ENCODE data around the gene PTGER3. TPM values are rescaled to one million over a fixed set of nuclear protein-coding genes. Genes with fewer than 3 reads are reported as not detected.

PTGER3 gene
- 1.7 TPM for polyA plus RNA-seq (2013, experiment 1 of 2; ENCODE audit: insufficient read length)
- polyA plus RNA-seq (2013, experiment 2 of 2; ENCODE audit: insufficient read length), result 1.7 TPM

GRCh38 chr1:71047635-71048607 is at the start of gene PTGER3:
Gene PTGER3 (minus strand): TSS chr1:71047816. CDS start chr1:71047577, 239 bp downstream.
- peak; percentile 44 for DNase-seq

- DNase-seq, result no peak
These were observed 47.3 kb upstream of the PTGER3 start for GRCh38 chr1:71094913-71095312.

- peak; percentile 20 for DNase-seq
These were observed 46.3 kb upstream of the PTGER3 start for GRCh38 chr1:71093938-71094337.

GRCh38 chr1:71089536-71090270 is 42.1 kb upstream of the PTGER3 start:
- DNase-seq, result peak; percentile 89

GRCh38 chr1:71088645-71089287 is 41.1 kb upstream of the PTGER3 start:
- no peak for DNase-seq

GRCh38 chr1:71087713-71088112 is 40.1 kb upstream of the PTGER3 start:
- DNase-seq, result no peak

GRCh38 chr1:71087060-71087459 is 39.4 kb upstream of the PTGER3 start:
- DNase-seq, result no peak

- DNase-seq, result peak; percentile 87
These were observed 38.7 kb upstream of the PTGER3 start for GRCh38 chr1:71086331-71086730.

- peak; percentile 2 for DNase-seq
These were observed 35.7 kb upstream of the PTGER3 start for GRCh38 chr1:71083271-71083670.

- no peak for DNase-seq
These were observed 34.1 kb upstream of the PTGER3 start for GRCh38 chr1:71081697-71082080.

GRCh38 chr1:71080739-71081696 is 33.4 kb upstream of the PTGER3 start, which contains the start of gene ZRANB2:
Gene ZRANB2 (minus strand): TSS chr1:71081035. CDS start chr1:71080995, 40 bp downstream.
- DNase-seq, result peak; percentile 97

GRCh38 chr1:71080230-71080738 is 32.7 kb upstream of the PTGER3 start:
- DNase-seq, result peak; percentile 9

- DNase-seq, result no peak
These were observed 27.1 kb upstream of the PTGER3 start for GRCh38 chr1:71074681-71075080.

GRCh38 chr1:71072273-71072672 is 24.7 kb upstream of the PTGER3 start:
- DNase-seq, result no peak

- DNase-seq, result no peak
These were observed 24.1 kb upstream of the PTGER3 start for GRCh38 chr1:71071720-71072119.

- no peak for DNase-seq
These were observed 21.0 kb upstream of the PTGER3 start for GRCh38 chr1:71068325-71069240.

GRCh38 chr1:71054791-71055190 is 7.2 kb upstream of the PTGER3 start:
- no peak for DNase-seq

GRCh38 chr1:71054281-71054731 is 6.7 kb upstream of the PTGER3 start:
- DNase-seq, result no peak

- no peak for DNase-seq
These were observed 6.1 kb upstream of the PTGER3 start for GRCh38 chr1:71053758-71054157.

GRCh38 chr1:71053146-71053545 is 5.5 kb upstream of the PTGER3 start:
- DNase-seq, result no peak
